ENCODE results near the gene TACR2.

TACR2 gene

DNA sequence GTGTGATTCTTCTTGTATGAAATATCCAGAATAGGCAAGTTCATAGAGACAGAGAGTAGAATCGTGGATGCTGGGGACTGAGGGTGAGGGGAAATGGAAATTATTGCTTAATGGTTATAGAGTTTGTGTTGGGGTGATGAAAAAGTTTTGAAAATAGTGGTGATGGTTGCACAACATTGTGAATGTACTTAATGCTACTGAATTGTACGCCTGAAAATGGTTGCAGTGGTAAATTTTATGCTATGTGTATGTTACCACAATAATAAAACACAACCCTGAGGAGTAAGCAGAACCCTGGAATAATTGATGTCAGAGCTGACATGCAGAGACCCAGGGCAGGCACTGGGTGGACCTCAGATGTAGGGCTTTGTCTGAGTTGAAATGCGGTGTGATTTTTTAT is 57.6 kb downstream of the TACR2 start:
- TF ChIP-seq FOXM1 (IDR thresholded peaks at IDR 0.05; ENCODE audit: borderline replicate concordance, low read depth) (no peak), EGR1 (IDR thresholded peaks at IDR 0.05) (no peak), EP300 (IDR thresholded peaks at IDR 0.05; ENCODE audit: borderline replicate concordance) (no peak), TAF1 (IDR thresholded peaks at IDR 0.05; ENCODE audit: low read depth) (no peak), ZBTB7A (IDR thresholded peaks at IDR 0.05; ENCODE audit: low read depth) (no peak), TCF12 (IDR thresholded peaks at IDR 0.05; ENCODE audit: low read depth) (no peak), RAD21 (IDR thresholded peaks at IDR 0.05; ENCODE audit: low read depth) (no peak), YY1 (IDR thresholded peaks at IDR 0.05; ENCODE audit: low read depth) (no peak), TEAD4 (IDR thresholded peaks at IDR 0.05) (no peak), CREB1 (IDR thresholded peaks at IDR 0.05; ENCODE audit: low read depth) (no peak), CEBPB (IDR thresholded peaks at IDR 0.05) (no peak), NFIC (IDR thresholded peaks at IDR 0.05) (no peak)
- TF ChIP-seq, protein P1, sequence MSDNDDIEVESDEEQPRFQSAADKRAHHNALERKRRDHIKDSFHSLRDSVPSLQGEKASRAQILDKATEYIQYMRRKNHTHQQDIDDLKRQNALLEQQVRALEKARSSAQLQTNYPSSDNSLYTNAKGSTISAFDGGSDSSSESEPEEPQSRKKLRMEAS (IDR thresholded peaks at IDR 0.05) = no peak
- TF ChIP-seq, protein P2, sequence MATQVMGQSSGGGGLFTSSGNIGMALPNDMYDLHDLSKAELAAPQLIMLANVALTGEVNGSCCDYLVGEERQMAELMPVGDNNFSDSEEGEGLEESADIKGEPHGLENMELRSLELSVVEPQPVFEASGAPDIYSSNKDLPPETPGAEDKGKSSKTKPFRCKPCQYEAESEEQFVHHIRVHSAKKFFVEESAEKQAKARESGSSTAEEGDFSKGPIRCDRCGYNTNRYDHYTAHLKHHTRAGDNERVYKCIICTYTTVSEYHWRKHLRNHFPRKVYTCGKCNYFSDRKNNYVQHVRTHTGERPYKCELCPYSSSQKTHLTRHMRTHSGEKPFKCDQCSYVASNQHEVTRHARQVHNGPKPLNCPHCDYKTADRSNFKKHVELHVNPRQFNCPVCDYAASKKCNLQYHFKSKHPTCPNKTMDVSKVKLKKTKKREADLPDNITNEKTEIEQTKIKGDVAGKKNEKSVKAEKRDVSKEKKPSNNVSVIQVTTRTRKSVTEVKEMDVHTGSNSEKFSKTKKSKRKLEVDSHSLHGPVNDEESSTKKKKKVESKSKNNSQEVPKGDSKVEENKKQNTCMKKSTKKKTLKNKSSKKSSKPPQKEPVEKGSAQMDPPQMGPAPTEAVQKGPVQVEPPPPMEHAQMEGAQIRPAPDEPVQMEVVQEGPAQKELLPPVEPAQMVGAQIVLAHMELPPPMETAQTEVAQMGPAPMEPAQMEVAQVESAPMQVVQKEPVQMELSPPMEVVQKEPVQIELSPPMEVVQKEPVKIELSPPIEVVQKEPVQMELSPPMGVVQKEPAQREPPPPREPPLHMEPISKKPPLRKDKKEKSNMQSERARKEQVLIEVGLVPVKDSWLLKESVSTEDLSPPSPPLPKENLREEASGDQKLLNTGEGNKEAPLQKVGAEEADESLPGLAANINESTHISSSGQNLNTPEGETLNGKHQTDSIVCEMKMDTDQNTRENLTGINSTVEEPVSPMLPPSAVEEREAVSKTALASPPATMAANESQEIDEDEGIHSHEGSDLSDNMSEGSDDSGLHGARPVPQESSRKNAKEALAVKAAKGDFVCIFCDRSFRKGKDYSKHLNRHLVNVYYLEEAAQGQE (IDR thresholded peaks at IDR 0.05; ENCODE audit: low read depth) = no peak
- TF ChIP-seq, protein P3, sequence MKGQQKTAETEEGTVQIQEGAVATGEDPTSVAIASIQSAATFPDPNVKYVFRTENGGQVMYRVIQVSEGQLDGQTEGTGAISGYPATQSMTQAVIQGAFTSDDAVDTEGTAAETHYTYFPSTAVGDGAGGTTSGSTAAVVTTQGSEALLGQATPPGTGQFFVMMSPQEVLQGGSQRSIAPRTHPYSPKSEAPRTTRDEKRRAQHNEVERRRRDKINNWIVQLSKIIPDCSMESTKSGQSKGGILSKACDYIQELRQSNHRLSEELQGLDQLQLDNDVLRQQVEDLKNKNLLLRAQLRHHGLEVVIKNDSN (IDR thresholded peaks at IDR 0.05) = no peak

DNA sequence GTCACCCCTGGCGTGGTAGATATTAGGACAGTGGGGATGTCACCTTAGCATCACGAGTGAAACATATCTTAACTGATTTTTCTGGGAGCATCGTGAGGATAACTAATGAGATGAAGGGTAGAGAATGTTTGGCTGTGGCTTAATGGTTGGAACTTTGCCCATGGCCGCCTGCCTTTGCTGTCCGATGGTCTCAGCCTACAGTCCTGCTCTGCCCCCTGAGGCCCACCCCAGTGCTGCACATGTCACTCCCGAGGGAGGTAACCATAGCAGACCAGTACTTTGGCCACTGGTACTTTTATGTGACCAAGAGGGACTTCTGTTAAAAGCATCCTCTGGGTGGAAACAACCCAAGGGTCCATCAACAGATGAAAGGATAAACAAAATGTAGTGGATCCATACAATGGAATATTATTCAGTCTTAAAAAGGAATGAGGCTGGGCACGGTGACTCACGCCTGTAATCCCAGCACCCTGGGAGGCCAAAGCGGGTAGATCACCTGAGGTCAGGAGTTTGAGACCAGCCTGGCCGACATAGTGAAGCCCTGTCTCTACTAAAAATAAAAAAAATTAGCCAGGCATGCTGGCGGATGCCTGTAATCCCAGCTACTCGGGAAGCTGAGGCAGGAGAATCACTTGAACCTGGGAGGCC is 58.4 kb downstream of the TACR2 start:
- TF ChIP-seq CREB1 (IDR thresholded peaks at IDR 0.05; ENCODE audit: low read depth) (no peak), TAF1 (IDR thresholded peaks at IDR 0.05; ENCODE audit: low read depth) (no peak)
- TF ChIP-seq, protein P3 (IDR thresholded peaks at IDR 0.05) = no peak

- TF ChIP-seq EP300 (IDR thresholded peaks at IDR 0.05; ENCODE audit: borderline replicate concordance) (no peak), TCF12 (IDR thresholded peaks at IDR 0.05; ENCODE audit: low read depth) (no peak), ZBTB7A (IDR thresholded peaks at IDR 0.05; ENCODE audit: low read depth) (no peak), EGR1 (IDR thresholded peaks at IDR 0.05) (no peak), CREB1 (IDR thresholded peaks at IDR 0.05; ENCODE audit: low read depth) (no peak), FOXM1 (IDR thresholded peaks at IDR 0.05; ENCODE audit: borderline replicate concordance, low read depth) (no peak), TEAD4 (IDR thresholded peaks at IDR 0.05) (no peak), CEBPB (IDR thresholded peaks at IDR 0.05) (no peak), YY1 (IDR thresholded peaks at IDR 0.05; ENCODE audit: low read depth) (no peak), RAD21 (IDR thresholded peaks at IDR 0.05; ENCODE audit: low read depth) (no peak), NFIC (IDR thresholded peaks at IDR 0.05) (no peak), TAF1 (IDR thresholded peaks at IDR 0.05; ENCODE audit: low read depth) (no peak)
- TF ChIP-seq, protein P2 (IDR thresholded peaks at IDR 0.05; ENCODE audit: low read depth) = no peak
- TF ChIP-seq, protein P3 (IDR thresholded peaks at IDR 0.05) = no peak
- TF ChIP-seq, protein P1 (IDR thresholded peaks at IDR 0.05) = no peak
Measured at GRCh38 chr10:69356187-69356586, 60.5 kb downstream of the TACR2 start.

DNA sequence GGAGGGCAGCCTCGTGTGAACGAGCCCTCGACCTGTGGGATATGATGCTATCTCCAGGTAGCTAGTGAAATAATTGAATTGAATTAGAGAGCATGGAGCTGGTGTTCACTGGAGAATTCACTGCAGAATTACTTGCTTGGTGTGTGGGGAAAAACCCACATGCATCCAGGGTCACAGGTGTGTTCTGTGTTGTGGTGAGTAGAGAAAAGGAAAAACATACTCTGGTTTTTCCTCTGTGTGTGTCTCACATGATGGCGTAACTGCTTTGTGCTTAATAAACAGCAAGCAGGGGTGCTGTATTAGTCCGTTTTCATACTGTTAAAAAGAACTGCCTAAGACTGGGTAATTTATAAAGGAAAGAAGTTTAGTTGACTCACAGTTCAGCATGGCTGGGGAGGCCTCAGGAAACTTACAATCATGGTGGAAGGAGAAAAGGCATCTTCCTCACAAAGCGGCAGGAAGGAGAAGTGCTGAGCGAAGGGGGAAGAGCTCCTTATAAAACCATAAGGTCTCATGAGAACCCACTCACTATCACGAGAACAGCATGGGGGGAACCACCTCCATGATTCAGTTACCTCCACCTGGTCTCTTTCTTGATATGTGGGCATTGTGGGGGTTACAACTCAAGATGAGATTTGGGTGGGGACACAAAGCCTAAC is 62.6 kb downstream of the TACR2 start:
- no peak for TF ChIP-seq RAD21 (IDR thresholded peaks at IDR 0.05; ENCODE audit: low read depth)
- TF ChIP-seq, protein P2 (IDR thresholded peaks at IDR 0.05; ENCODE audit: low read depth) = no peak
- no peak for TF ChIP-seq CREB1 (IDR thresholded peaks at IDR 0.05; ENCODE audit: low read depth)
- no peak for TF ChIP-seq NFIC (IDR thresholded peaks at IDR 0.05)
- no peak for TF ChIP-seq ZBTB7A (IDR thresholded peaks at IDR 0.05; ENCODE audit: low read depth)
- TF ChIP-seq EP300 (IDR thresholded peaks at IDR 0.05; ENCODE audit: borderline replicate concordance) = no peak
- no peak for TF ChIP-seq EGR1 (IDR thresholded peaks at IDR 0.05)
- TF ChIP-seq, protein P1 (IDR thresholded peaks at IDR 0.05) = no peak
- TF ChIP-seq, protein P3 (IDR thresholded peaks at IDR 0.05) = no peak
- TF ChIP-seq TCF12 (IDR thresholded peaks at IDR 0.05; ENCODE audit: low read depth) = no peak
- TF ChIP-seq YY1 (IDR thresholded peaks at IDR 0.05; ENCODE audit: low read depth) = no peak
- no peak for TF ChIP-seq TAF1 (IDR thresholded peaks at IDR 0.05; ENCODE audit: low read depth)
- TF ChIP-seq TEAD4 (IDR thresholded peaks at IDR 0.05) = no peak
